ENCODE measurements around the gene CCDC88C.
"Not testable (repeated sequence)": the region's sequence is repeated elsewhere in the genome, so short reads cannot be mapped to it uniquely, and the experiment has no call there.

The CCDC88C gene

DNA sequence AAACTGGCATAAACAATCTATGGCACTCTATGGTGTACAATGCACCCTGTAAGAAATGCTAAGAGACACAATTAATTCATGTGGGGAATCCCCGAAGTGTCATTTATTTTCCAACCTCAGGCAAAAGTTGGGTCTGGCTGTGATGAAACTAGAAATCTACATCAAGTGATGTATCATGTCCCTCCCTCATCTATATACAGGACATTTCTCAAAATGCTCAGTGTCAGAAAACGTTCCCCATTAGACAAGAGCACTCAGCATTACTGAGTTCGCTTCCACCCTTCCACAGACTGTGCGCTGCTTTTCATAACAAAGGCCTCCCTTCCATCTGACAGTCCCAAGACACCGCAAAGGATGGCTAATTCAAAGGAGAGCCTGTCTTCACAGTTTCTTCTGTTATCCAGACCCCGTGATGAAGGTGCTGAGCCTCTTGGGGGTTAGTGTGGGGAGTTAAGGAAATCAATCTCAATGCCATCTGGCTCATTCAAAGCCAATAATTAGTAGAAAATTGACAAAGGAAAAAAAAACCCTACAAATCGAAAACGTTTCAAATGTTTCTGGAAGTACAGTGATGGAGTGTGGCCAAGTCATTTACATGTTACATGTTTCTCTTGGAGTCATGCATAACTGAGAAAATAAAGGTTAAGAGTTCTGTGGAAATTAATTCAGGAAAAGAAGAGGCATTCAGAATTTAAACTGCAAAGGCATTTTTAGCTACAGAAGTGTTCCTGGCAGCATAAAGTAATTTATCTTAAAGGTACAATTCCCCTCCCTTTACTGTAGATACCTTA is 7.5 kb downstream of the CCDC88C start:
- H3K4me2 ChIP-seq (ENCODE audit: low read length) = no peak overlapping the region
- H3K27ac ChIP-seq (ENCODE audit: low read depth, low read length) = no peak overlapping the region
- H3K79me2 ChIP-seq (ENCODE audit: control insufficient read depth, insufficient read depth, low read length) = peaks cover 68% of the 10 kb centered on the region
- no peak overlapping the region for H3K9ac ChIP-seq (ENCODE audit: low read length)
- H4K8ac ChIP-seq (ENCODE audit: low read depth, low read length) = no peak overlapping the region
- H3K4me1 ChIP-seq (ENCODE audit: control insufficient read depth, low read depth, low read length) = peaks cover 8% of the 10 kb centered on the region
- no peak overlapping the region for H3K4me3 ChIP-seq (ENCODE audit: low read length)
- H4K5ac ChIP-seq (ENCODE audit: low read length) = no peak overlapping the region
- H3K79me1 ChIP-seq (ENCODE audit: low read length) = peaks cover 20% of the 10 kb centered on the region
- WGBS (ENCODE audit: extremely low coverage, insufficient coverage, low lambda C conversion rate) = no CpG with 5 or more reads among the region's 8 CpGs
- H2BK120ac ChIP-seq (ENCODE audit: low read depth, low read length) = no peak overlapping the region
- H3K18ac ChIP-seq (ENCODE audit: low read length) = no peak overlapping the region
- no peak overlapping the region for H3K4ac ChIP-seq (ENCODE audit: low read depth, low read length)
- no peak overlapping the region for H2BK15ac ChIP-seq (replicated peaks; ENCODE audit: low read depth)
- H2BK5ac ChIP-seq (ENCODE audit: low read length) = no peak overlapping the region
- H3K36me3 ChIP-seq (ENCODE audit: control insufficient read depth, insufficient read depth, low read length) = peaks cover 4% of the 10 kb centered on the region
- H3K23ac ChIP-seq (ENCODE audit: low read length) = no peak overlapping the region
- H2AK5ac ChIP-seq (ENCODE audit: low read length) = no peak overlapping the region
- H3K56ac ChIP-seq (ENCODE audit: low read length) = no peak overlapping the region
- no peaks in the 10 kb centered on the region for H3K27me3 ChIP-seq (ENCODE audit: insufficient read depth, low read length, poor library complexity)
- DNase-seq = no peak

DNA sequence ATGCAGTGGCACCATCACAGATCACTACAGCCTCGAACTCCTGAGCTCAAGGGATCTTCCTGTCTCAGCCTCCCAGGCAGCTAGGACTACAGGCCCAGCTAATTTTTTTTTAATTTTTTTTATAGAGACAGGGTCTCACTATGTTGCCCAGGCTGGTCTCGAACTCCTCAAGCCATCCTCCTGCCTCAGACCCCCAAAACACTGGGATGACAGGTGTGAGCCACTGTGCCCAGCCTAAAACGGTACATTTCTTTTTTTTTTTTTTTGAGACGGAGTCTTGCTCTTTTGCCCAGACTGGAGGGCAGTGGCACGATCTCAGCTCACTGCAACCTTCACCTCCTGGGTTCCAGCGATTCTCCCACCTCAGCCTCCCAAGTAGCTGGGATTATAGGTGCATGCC is 8.4 kb downstream of the CCDC88C start:
- H2BK5ac ChIP-seq (ENCODE audit: low read length); H3K23ac ChIP-seq (ENCODE audit: low read length); H3K9ac ChIP-seq (ENCODE audit: low read length); H3K4ac ChIP-seq (ENCODE audit: low read depth, low read length); DNase-seq; H3K27me3 ChIP-seq (ENCODE audit: insufficient read depth, low read length, poor library complexity); H3K36me3 ChIP-seq (ENCODE audit: control insufficient read depth, insufficient read depth, low read length); H4K8ac ChIP-seq (ENCODE audit: low read depth, low read length); H3K4me3 ChIP-seq (ENCODE audit: low read length); H2BK120ac ChIP-seq (ENCODE audit: low read depth, low read length); H3K18ac ChIP-seq (ENCODE audit: low read length); H3K4me2 ChIP-seq (ENCODE audit: low read length); H4K5ac ChIP-seq (ENCODE audit: low read length); H2BK15ac ChIP-seq (replicated peaks; ENCODE audit: low read depth); H3K27ac ChIP-seq (ENCODE audit: low read depth, low read length); H3K4me1 ChIP-seq (ENCODE audit: control insufficient read depth, low read depth, low read length); H2AK5ac ChIP-seq (ENCODE audit: low read length); H3K56ac ChIP-seq (ENCODE audit: low read length): not testable (repeated sequence)
- WGBS (ENCODE audit: extremely low coverage, insufficient coverage, low lambda C conversion rate) = no CpG with 5 or more reads among the region's 6 CpGs
- peaks cover 66% of the 10 kb centered on the region for H3K79me2 ChIP-seq (ENCODE audit: control insufficient read depth, insufficient read depth, low read length)
- peaks cover 22% of the 10 kb centered on the region for H3K79me1 ChIP-seq (ENCODE audit: low read length)

DNA sequence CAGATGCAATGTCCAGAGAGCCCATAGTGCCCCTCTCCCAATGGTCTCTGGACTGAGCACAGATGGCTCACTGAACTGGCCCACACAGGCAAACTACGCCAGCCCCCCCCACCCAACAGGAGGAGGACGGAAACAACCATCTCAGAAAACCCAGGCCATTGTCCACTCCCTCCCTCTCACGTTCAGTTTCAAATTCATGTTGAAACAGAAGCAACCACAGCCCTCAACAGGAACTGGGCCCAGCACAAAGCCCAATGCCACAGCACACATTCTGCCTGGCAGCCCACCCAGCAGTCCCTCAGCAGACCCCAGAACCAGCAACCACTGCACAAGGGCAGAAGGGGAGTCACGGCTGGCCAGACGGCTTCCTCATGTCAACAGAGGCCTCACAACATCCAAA is 10.6 kb downstream of the CCDC88C start:
- H3K4me1 ChIP-seq (ENCODE audit: control insufficient read depth, low read depth, low read length) = no peaks in the 10 kb centered on the region
- DNase-seq = no peak
- H3K79me1 ChIP-seq (ENCODE audit: low read length) = peaks cover 25% of the 10 kb centered on the region
- peaks cover 4% of the 10 kb centered on the region for H3K36me3 ChIP-seq (ENCODE audit: control insufficient read depth, insufficient read depth, low read length)
- no peak overlapping the region for H3K56ac ChIP-seq (ENCODE audit: low read length)
- H3K27me3 ChIP-seq (ENCODE audit: insufficient read depth, low read length, poor library complexity) = no peaks in the 10 kb centered on the region
- no peak overlapping the region for H2BK120ac ChIP-seq (ENCODE audit: low read depth, low read length)
- H4K5ac ChIP-seq (ENCODE audit: low read length) = no peak overlapping the region
- H2BK15ac ChIP-seq (replicated peaks; ENCODE audit: low read depth) = no peak overlapping the region
- H3K4me3 ChIP-seq (ENCODE audit: low read length) = no peak overlapping the region
- no peak overlapping the region for H3K4ac ChIP-seq (ENCODE audit: low read depth, low read length)
- no peak overlapping the region for H3K23ac ChIP-seq (ENCODE audit: low read length)
- no peak overlapping the region for H2AK5ac ChIP-seq (ENCODE audit: low read length)
- no CpG with 5 or more reads among the region's 5 CpGs for WGBS (ENCODE audit: extremely low coverage, insufficient coverage, low lambda C conversion rate)
- no peak overlapping the region for H3K4me2 ChIP-seq (ENCODE audit: low read length)
- no peak overlapping the region for H2BK5ac ChIP-seq (ENCODE audit: low read length)
- peaks cover 75% of the 10 kb centered on the region for H3K79me2 ChIP-seq (ENCODE audit: control insufficient read depth, insufficient read depth, low read length)
- no peak overlapping the region for H3K18ac ChIP-seq (ENCODE audit: low read length)
- H4K8ac ChIP-seq (ENCODE audit: low read depth, low read length) = no peak overlapping the region
- no peak overlapping the region for H3K27ac ChIP-seq (ENCODE audit: low read depth, low read length)
- H3K9ac ChIP-seq (ENCODE audit: low read length) = no peak overlapping the region

DNA sequence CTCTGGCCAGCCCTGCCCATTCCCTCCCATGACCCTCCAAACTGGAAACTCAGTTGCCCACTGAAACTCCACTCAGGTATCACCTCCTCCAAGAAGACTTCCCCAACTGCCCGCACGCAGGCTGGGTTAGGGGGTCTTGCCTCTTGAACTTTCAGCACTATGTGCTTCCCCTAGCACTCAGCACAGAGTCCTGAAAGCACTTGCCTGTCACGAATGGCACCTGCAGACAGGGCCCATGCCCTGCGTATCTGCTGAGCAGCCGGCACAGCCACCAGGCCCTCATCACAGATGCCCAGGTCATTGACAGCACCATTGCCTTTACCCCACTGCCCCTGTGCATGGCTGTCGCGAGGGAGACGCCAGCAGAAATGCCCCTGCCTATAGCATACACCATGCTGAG is 11.2 kb downstream of the CCDC88C start:
- no peak overlapping the region for H3K27ac ChIP-seq (ENCODE audit: low read depth, low read length)
- WGBS (ENCODE audit: extremely low coverage, insufficient coverage, low lambda C conversion rate) = no CpG with 5 or more reads among the region's 8 CpGs
- H4K5ac ChIP-seq (ENCODE audit: low read length) = no peak overlapping the region
- peaks cover 27% of the 10 kb centered on the region for H3K79me1 ChIP-seq (ENCODE audit: low read length)
- H3K79me2 ChIP-seq (ENCODE audit: control insufficient read depth, insufficient read depth, low read length) = peaks cover 80% of the 10 kb centered on the region
- H3K4me1 ChIP-seq (ENCODE audit: control insufficient read depth, low read depth, low read length) = no peaks in the 10 kb centered on the region
- H2BK5ac ChIP-seq (ENCODE audit: low read length) = no peak overlapping the region
- H2BK120ac ChIP-seq (ENCODE audit: low read depth, low read length) = no peak overlapping the region
- H4K8ac ChIP-seq (ENCODE audit: low read depth, low read length) = no peak overlapping the region
- DNase-seq = no peak
- H3K4ac ChIP-seq (ENCODE audit: low read depth, low read length) = no peak overlapping the region
- H3K18ac ChIP-seq (ENCODE audit: low read length) = no peak overlapping the region
- H3K4me2 ChIP-seq (ENCODE audit: low read length) = no peak overlapping the region
- peaks cover 4% of the 10 kb centered on the region for H3K36me3 ChIP-seq (ENCODE audit: control insufficient read depth, insufficient read depth, low read length)
- H3K27me3 ChIP-seq (ENCODE audit: insufficient read depth, low read length, poor library complexity) = no peaks in the 10 kb centered on the region
- no peak overlapping the region for H2AK5ac ChIP-seq (ENCODE audit: low read length)
- H3K9ac ChIP-seq (ENCODE audit: low read length) = no peak overlapping the region
- H3K23ac ChIP-seq (ENCODE audit: low read length) = no peak overlapping the region
- H3K56ac ChIP-seq (ENCODE audit: low read length) = no peak overlapping the region
- no peak overlapping the region for H3K4me3 ChIP-seq (ENCODE audit: low read length)
- no peak overlapping the region for H2BK15ac ChIP-seq (replicated peaks; ENCODE audit: low read depth)

DNA sequence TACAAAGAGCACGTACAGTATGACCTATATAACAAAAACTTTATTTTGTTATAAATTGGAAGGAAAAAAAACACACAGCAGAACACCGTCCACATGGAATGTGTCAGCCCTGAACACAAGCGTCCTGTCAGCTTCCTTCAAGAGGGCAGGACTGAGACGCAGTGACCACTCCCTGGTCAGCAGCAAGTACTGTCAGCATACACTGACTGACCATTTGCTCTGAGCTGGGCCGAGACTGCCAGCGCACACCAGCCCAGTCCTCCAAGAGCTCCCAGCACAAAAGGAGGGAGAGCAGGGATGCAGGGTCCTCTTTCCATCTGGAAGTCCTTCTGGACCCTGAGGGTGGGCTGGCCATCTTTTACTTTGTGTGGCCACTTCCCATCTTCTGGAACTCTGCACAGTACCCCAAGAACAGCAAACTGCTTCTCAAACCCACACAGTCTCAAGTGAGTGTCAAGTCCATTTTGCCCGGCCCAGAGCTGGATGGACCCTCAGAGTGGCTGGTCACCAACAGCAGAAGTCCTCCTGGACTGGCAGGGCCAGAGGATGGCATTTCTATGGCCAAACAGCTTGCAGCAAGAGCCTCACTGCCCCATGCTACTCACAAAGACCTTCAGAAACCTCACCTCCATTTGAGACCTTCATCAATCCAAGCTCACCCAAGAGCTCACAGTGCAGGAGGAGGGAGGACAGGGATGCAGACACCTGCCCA is 11.7 kb downstream of the CCDC88C start:
- no CpG with 5 or more reads among the region's 7 CpGs for WGBS (ENCODE audit: extremely low coverage, insufficient coverage, low lambda C conversion rate)
- no peak overlapping the region for H3K56ac ChIP-seq (ENCODE audit: low read length)
- H2BK5ac ChIP-seq (ENCODE audit: low read length) = no peak overlapping the region
- no peak overlapping the region for H4K5ac ChIP-seq (ENCODE audit: low read length)
- H3K23ac ChIP-seq (ENCODE audit: low read length) = no peak overlapping the region
- no peak overlapping the region for H2BK120ac ChIP-seq (ENCODE audit: low read depth, low read length)
- H4K8ac ChIP-seq (ENCODE audit: low read depth, low read length) = no peak overlapping the region
- H3K4me2 ChIP-seq (ENCODE audit: low read length) = no peak overlapping the region
- H3K4me3 ChIP-seq (ENCODE audit: low read length) = no peak overlapping the region
- no peak overlapping the region for H3K4ac ChIP-seq (ENCODE audit: low read depth, low read length)
- DNase-seq = no peak
- H2AK5ac ChIP-seq (ENCODE audit: low read length) = no peak overlapping the region
- H3K36me3 ChIP-seq (ENCODE audit: control insufficient read depth, insufficient read depth, low read length) = peaks cover 4% of the 10 kb centered on the region
- peaks cover 76% of the 10 kb centered on the region for H3K79me2 ChIP-seq (ENCODE audit: control insufficient read depth, insufficient read depth, low read length)
- H3K79me1 ChIP-seq (ENCODE audit: low read length) = peaks cover 23% of the 10 kb centered on the region
- no peak overlapping the region for H3K18ac ChIP-seq (ENCODE audit: low read length)
- H3K4me1 ChIP-seq (ENCODE audit: control insufficient read depth, low read depth, low read length) = no peaks in the 10 kb centered on the region
- H3K9ac ChIP-seq (ENCODE audit: low read length) = no peak overlapping the region
- H3K27ac ChIP-seq (ENCODE audit: low read depth, low read length) = no peak overlapping the region
- H2BK15ac ChIP-seq (replicated peaks; ENCODE audit: low read depth) = no peak overlapping the region
- H3K27me3 ChIP-seq (ENCODE audit: insufficient read depth, low read length, poor library complexity) = no peaks in the 10 kb centered on the region
